Measurements from ENCODE around the gene KRTAP5-6.

- no peak for TF ChIP-seq CTCF (IDR thresholded peaks at IDR 0.05)
- TF ChIP-seq ZFX (IDR thresholded peaks at IDR 0.05; ENCODE audit: borderline replicate concordance), result no peak
Observed at GRCh38 chr11:1703146-1703545, 6.2 kb downstream of the KRTAP5-6 start.

All from 22Rv1 (cell line).